Coronary artery (tissue), 2 donors: Measurements from ENCODE around the gene SLC20A1.
A peak's percentile ranks its signal among the peaks of the same experiment; 100 is the strongest.

Experiments used
- DNase-seq: peaks from one replicate; pipeline ENCODE4 v3.0.0-alpha.2; 2017; ENCODE audit warnings: low spot score
- H3K27ac ChIP-seq, 2 donors: fragments of 200-600 bp; sonication (generic); one replicate each; pipeline ENCODE4 v1.5.1; 2016 to 2019
- H3K4me3 ChIP-seq: fragments of 200-600 bp; sonication (generic); 2 replicates; pipeline ENCODE4 v1.5.1; 2016; ENCODE audit warnings: mild to moderate bottlenecking, moderate library complexity
- CTCF ChIP-seq: fragments of 200-600 bp; sonication (generic); IDR thresholded peaks from one replicate; pipeline ENCODE4 v1.5.1; 2019; ENCODE audit warnings: antibody characterized with exemption

SLC20A1 gene

GRCh38 chr2:112645310-112646101, at the start of gene SLC20A1:
Gene SLC20A1 (plus strand): TSS chr2:112645939. CDS start chr2:112646829, 890 bp downstream.
- no peak for TF ChIP-seq CTCF
- DNase-seq, result peak; percentile 96
- Histone ChIP-seq H3K4me3 (peak within 1 kb of the TSS; percentile 97), H3K27ac (peak within 1 kb of the TSS; percentile 97 to 98)

GRCh38 chr2:112597537-112598322, 48.0 kb upstream of the SLC20A1 start:
- TF ChIP-seq CTCF, result no peak
- DNase-seq, result no peak
- Histone ChIP-seq H3K27ac (no peak overlapping the region), H3K4me3 (no peak overlapping the region)

- Histone ChIP-seq H3K4me3 (no peak overlapping the region), H3K27ac (no peak overlapping the region)
- DNase-seq, result no peak
- no peak for TF ChIP-seq CTCF
Observed at GRCh38 chr2:112600634-112601033, 45.1 kb upstream of the SLC20A1 start.

GRCh38 chr2:112601754-112602153, 44.0 kb upstream of the SLC20A1 start:
- TF ChIP-seq CTCF, result no peak
- Histone ChIP-seq H3K27ac (no peak overlapping the region), H3K4me3 (no peak overlapping the region)
- no peak for DNase-seq

GRCh38 chr2:112602917-112603316, 42.8 kb upstream of the SLC20A1 start:
- DNase-seq, result peak; percentile 5
- no peak overlapping the region for H3K4me3 ChIP-seq
- H3K27ac ChIP-seq, result no peak overlapping the region
- TF ChIP-seq CTCF, result no peak

GRCh38 chr2:112603731-112604130, 42.0 kb upstream of the SLC20A1 start:
- DNase-seq, result peak; percentile 11
- Histone ChIP-seq H3K4me3 (no peak overlapping the region), H3K27ac (no peak overlapping the region)
- TF ChIP-seq CTCF, result no peak

- TF ChIP-seq CTCF, result no peak
- no peak overlapping the region for H3K27ac ChIP-seq
- DNase-seq, result no peak
- no peak overlapping the region for H3K4me3 ChIP-seq
Observed at GRCh38 chr2:112604952-112605351, 40.8 kb upstream of the SLC20A1 start.
